ENCODE data around the gene MYO1E. TPM values are rescaled to one million over a fixed set of nuclear protein-coding genes. Genes with fewer than 3 reads are reported as not detected.

MYO1E gene
- total RNA-seq, 1 donor from 2014 or later: 403 TPM

GRCh38 chr15:59322056-59322759 lies 50.5 kb downstream of the MYO1E start:
- no peak for TF ChIP-seq CTCF (conservative IDR thresholded peaks at IDR 0.05; ENCODE audit: low read depth, low read length)
- no peak overlapping the region for H3K4me3 ChIP-seq (ENCODE audit: low read depth, low read length)
- DNase-seq (ENCODE audit: low read depth): no peak

- DNase-seq (ENCODE audit: low read depth): no peak
- TF ChIP-seq CTCF (conservative IDR thresholded peaks at IDR 0.05; ENCODE audit: low read depth, low read length): no peak
- no peak overlapping the region for H3K4me3 ChIP-seq (ENCODE audit: low read depth, low read length)
These were observed 51.5 kb downstream of the MYO1E start for GRCh38 chr15:59321000-59321689.

GRCh38 chr15:59317211-59317610 lies 55.5 kb downstream of the MYO1E start:
- no peak for DNase-seq (ENCODE audit: low read depth)
- TF ChIP-seq CTCF (conservative IDR thresholded peaks at IDR 0.05; ENCODE audit: low read depth, low read length): no peak
- no peak overlapping the region for H3K4me3 ChIP-seq (ENCODE audit: low read depth, low read length)

- no peak for TF ChIP-seq CTCF (conservative IDR thresholded peaks at IDR 0.05; ENCODE audit: low read depth, low read length)
- no peak for DNase-seq (ENCODE audit: low read depth)
- no peak overlapping the region for H3K4me3 ChIP-seq (ENCODE audit: low read depth, low read length)
These were observed 56.7 kb downstream of the MYO1E start for GRCh38 chr15:59315914-59316451.

GRCh38 chr15:59313641-59314332 lies 58.9 kb downstream of the MYO1E start:
- no peak for TF ChIP-seq CTCF (conservative IDR thresholded peaks at IDR 0.05; ENCODE audit: low read depth, low read length)
- H3K4me3 ChIP-seq (ENCODE audit: low read depth, low read length): no peak overlapping the region
- no peak for DNase-seq (ENCODE audit: low read depth)

GRCh38 chr15:59312205-59312604 lies 60.5 kb downstream of the MYO1E start:
- H3K4me3 ChIP-seq (ENCODE audit: low read depth, low read length): no peak overlapping the region
- no peak for TF ChIP-seq CTCF (conservative IDR thresholded peaks at IDR 0.05; ENCODE audit: low read depth, low read length)
- no peak for DNase-seq (ENCODE audit: low read depth)

Measured in epithelial cell of proximal tubule (primary cell).